HG03039 (cell line): ENCODE data around the gene C21orf91.
A peak's percentile ranks its signal among the peaks of the same experiment; 100 is the strongest.

Experiments
- ATAC-seq: cut with Tn5 transposase; IDR thresholded peaks from one replicate; pipeline ENCODE4 v1.9.1; 2021; ENCODE audit warnings: mild to moderate bottlenecking, moderate library complexity; ENCODE audit not compliant: unreplicated experiment

C21orf91 gene

GRCh38 chr21:17819114-17819876 is at the start of gene C21orf91:
TSS of gene C21orf91 (minus strand) at chr21:17819356. CDS start at chr21:17818318, 1,038 bp downstream.
- ATAC-seq, result peak; percentile 81

GRCh38 chr21:17866590-17866989 is 47.4 kb upstream of the C21orf91 start:
- no peak for ATAC-seq

GRCh38 chr21:17859661-17860060 is 40.5 kb upstream of the C21orf91 start:
- no peak for ATAC-seq

- ATAC-seq, result no peak
These were observed 39.6 kb upstream of the C21orf91 start for GRCh38 chr21:17858747-17859146.

GRCh38 chr21:17854745-17855144 is 35.6 kb upstream of the C21orf91 start:
- ATAC-seq, result no peak

GRCh38 chr21:17853393-17854275 is 34.5 kb upstream of the C21orf91 start:
- no peak for ATAC-seq

- ATAC-seq, result peak; percentile 96
These were observed 29.1 kb upstream of the C21orf91 start for GRCh38 chr21:17848228-17848627.

- ATAC-seq, result no peak
These were observed 21.9 kb upstream of the C21orf91 start for GRCh38 chr21:17841103-17841502.

- ATAC-seq, result peak; percentile 72
These were observed 15.6 kb upstream of the C21orf91 start for GRCh38 chr21:17834639-17835354.

GRCh38 chr21:17829472-17829871 is 10.3 kb upstream of the C21orf91 start:
- no peak for ATAC-seq

- ATAC-seq, result no peak
These were observed 9.1 kb upstream of the C21orf91 start for GRCh38 chr21:17828223-17828622.

GRCh38 chr21:17823846-17824245 is 4.7 kb upstream of the C21orf91 start:
- ATAC-seq, result no peak

- no peak for ATAC-seq
These were observed 2.0 kb upstream of the C21orf91 start for GRCh38 chr21:17821121-17821520.

GRCh38 chr21:17819877-17820229 is 697 bp upstream of the C21orf91 start:
- peak; percentile 60 for ATAC-seq

GRCh38 chr21:17818186-17819113 is 706 bp downstream of the C21orf91 start:
- peak; percentile 9 for ATAC-seq

- ATAC-seq, result no peak
These were observed 5.8 kb downstream of the C21orf91 start for GRCh38 chr21:17813353-17813752.

GRCh38 chr21:17805966-17806365 is 13.2 kb downstream of the C21orf91 start:
- ATAC-seq, result no peak

GRCh38 chr21:17803536-17803935 is 15.6 kb downstream of the C21orf91 start:
- ATAC-seq, result no peak

GRCh38 chr21:17802572-17802971 is 16.6 kb downstream of the C21orf91 start:
- no peak for ATAC-seq
